Kidney glomerular epithelial cell (primary cell): ENCODE measurements around the gene GH2.
A peak's percentile ranks its signal among the peaks of the same experiment; 100 is the strongest.
"Not testable (repeated sequence)": the region's sequence is repeated elsewhere in the genome, so short reads cannot be mapped to it uniquely, and the experiment has no call there.

Experiments
- DNase-seq: peaks from one replicate; lab custom pipeline; 2025; lab: John Stamatoyannopoulos, UW

The GH2 gene

DNA sequence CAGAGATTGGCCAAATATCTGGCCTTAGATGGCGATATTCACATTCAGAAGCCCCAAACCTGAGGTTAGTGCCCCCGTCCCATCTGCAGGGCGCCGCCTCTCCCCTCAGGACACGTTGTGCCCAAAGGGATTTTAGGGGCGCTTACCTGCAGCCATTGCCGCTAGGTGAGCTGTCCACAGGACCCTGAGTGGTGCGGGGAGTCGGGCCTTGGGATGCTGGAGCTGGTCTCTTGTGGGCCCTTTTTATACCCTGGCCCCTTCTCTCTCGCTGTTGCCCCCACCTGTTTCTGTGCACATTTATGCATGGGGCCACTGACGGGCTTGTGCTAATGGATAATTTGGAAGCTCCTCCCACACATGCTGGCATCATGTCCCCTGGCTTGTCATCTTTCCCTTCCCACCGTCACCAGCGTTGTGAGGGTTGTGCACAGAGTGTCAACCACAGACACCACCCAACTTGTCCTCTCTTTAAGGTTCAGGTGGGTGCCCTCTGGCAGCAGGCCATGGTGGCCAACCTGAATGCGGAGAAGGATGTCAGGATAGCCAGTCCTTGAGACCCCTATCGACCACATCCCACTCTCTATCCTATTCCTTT is 29.4 kb upstream of the GH2 start, which contains the start of gene CSHL1:
CSHL1 (minus strand) TSS at position 218 of the 595 bp plus-strand sequence; CDS start at position 156, 62 bp downstream.
- no peak for DNase-seq

GRCh38 chr17:63910096-63910495 is 28.4 kb upstream of the GH2 start:
- no peak for DNase-seq

DNA sequence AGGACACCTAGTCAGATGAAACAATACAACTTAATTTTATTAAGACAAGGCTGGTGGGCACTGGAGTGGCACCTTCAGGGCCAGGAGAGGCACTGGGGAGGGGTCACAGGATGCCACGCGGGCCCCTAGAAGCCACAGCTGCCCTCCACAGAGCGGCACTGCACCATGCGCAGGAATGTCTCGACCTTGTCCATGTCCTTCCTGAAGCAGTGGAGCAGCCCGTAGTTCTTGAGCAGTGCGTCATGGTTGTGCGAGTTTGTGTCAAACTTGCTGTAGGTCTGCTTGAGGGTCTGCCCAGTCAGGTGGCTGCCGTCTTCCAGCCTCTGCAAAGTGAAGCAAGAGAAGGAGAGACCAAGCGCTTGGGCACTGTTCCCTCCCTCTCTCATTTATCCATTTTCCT is 27.8 kb upstream of the GH2 start:
- DNase-seq = not testable (repeated sequence)

- peak; percentile 20 for DNase-seq
Observed at GRCh38 chr17:63907161-63907778, 25.5 kb upstream of the GH2 start.

DNA sequence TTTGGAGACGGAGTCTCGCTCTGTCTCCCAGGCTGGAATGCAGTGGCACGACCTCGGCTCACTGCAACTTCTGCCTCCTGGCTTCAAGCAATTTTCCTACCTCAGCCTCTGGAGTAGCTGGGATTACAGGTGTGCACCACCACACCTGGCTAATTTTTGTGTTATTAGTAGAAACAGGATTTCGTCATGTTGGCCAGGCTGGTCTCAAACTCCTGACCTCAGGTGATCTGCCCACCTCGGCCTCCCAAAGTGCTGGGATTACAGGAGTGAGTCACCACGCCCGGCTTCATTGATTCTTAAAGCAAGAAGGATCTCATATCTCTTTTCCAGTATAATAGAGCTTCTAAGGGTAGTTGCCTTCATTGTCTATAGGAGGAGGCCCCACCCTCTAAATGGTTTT is 23.1 kb upstream of the GH2 start:
- not testable (repeated sequence) for DNase-seq

GRCh38 chr17:63903787-63904201 is 22.1 kb upstream of the GH2 start:
- not testable (repeated sequence) for DNase-seq

DNA sequence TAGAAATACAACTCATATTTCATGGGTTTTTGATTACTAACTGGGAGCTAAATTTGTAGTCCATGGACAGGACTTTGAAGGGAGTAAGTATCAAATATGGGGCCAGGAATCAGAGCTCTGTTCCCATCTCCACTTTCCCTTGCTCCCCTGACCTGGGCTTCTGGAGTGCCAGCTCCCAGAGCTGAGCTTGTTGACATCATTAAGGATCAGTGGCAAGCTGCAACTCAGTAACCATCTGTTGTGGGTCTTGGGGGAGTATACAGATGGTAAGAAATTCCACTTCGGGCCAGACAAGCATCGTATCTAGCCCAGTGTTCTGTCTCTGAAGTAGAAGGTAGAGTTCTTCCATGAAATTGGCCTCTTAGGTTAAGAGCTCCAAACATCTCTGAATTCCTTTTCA is 20.2 kb upstream of the GH2 start:
- DNase-seq = not testable (repeated sequence)

DNA sequence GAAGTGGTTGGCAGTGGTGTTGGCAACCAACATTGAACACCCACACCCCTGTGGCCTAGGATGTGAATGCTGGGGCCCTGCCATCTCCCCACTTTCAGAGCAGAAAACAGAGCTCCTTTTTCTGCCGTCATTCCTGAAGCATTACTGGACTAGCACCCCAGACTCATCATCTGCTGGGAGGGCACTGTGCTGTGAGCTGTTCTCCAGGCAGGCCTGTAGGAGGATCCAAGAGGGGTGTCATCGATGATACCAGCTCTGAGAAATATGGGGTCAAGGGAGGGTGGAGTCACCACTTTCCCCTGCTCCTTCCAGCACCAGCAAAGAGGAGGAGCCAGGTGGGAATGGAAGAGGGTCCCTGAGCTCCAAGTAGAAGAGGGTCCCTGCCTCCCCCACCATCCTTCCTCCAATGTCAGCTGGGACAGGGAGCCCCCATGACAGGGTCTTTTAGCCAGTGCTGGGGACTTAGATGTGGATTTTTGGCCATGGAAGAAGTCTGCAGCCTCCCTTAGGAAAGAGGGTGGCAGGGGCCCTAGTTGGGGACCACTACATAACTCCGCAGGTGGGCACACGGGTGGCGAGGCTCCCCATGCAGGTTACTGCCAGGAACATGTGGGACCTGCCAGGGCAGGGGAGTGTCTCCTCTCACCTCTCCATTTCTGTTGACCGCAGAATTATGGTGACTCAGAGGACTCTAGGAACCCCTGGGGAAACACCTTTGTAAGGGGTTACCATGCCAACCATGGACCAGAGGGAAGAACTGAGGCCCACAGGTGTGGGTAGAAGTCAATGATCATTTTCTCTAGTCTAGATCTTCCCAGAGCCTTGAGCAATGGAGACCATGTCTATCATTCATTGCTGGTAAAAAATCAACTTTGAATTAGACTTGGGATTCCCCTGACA is 17.4 kb upstream of the GH2 start:
- DNase-seq = not testable (repeated sequence)

- not testable (repeated sequence) for DNase-seq
Observed at GRCh38 chr17:63896524-63897354, 15.0 kb upstream of the GH2 start, which contains the start of gene CSH1. Gene CSH1, minus strand, starts transcription at chr17:63896574. Its CDS starts 63 bp downstream, at chr17:63896511.

GRCh38 chr17:63894821-63895220 is 13.1 kb upstream of the GH2 start:
- not testable (repeated sequence) for DNase-seq

DNA sequence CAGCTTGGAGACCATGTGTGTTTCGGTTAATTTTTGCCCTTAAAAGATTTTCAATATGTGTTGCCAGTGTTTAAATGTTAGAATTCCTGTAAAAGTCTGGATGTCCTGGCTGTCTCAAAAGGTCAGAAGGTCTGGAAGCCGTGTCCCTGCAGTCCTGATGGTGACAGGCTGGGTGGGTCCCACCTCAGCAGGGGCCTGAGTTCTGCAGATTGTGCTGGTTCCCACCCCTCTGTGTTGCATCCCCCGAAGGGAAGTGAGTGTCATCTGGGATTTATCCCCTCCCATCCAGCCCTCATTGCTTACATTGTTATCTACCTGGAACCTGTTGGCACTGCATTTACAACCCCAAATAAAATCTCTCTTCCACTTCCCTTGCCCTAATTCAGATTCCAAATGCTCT is 12.3 kb upstream of the GH2 start:
- DNase-seq = not testable (repeated sequence)

- not testable (repeated sequence) for DNase-seq
Observed at GRCh38 chr17:63892316-63893037, 10.7 kb upstream of the GH2 start.

GRCh38 chr17:63889026-63889848 is 7.5 kb upstream of the GH2 start:
- DNase-seq = not testable (repeated sequence)

- not testable (repeated sequence) for DNase-seq
Observed at GRCh38 chr17:63885119-63885518, 3.4 kb upstream of the GH2 start.

- not testable (repeated sequence) for DNase-seq
Observed at GRCh38 chr17:63882626-63883126, 932 bp upstream of the GH2 start.

DNA sequence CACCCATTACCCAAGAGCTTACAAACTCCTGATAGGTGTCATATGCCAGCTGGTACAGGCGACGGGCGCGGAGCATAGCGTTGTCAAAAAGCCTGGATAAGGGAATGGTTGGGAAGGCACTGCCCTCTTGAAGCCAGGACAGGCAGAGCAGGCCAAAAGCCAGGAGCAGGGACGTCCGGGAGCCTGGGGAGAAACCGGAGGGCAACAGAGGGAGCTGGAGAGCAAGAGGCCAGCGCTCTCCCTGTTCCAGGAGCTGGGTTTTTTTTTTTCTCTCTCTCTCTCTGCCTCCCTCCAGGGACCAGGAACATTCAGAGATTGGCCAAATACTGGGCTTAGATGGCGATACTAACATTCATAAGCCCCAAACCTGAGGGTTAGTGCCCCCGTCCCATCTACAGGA is 407 bp downstream of the GH2 start:
- DNase-seq = not testable (repeated sequence)

- no peak for DNase-seq
Observed at GRCh38 chr17:63880706-63881105, 1.0 kb downstream of the GH2 start.

DNA sequence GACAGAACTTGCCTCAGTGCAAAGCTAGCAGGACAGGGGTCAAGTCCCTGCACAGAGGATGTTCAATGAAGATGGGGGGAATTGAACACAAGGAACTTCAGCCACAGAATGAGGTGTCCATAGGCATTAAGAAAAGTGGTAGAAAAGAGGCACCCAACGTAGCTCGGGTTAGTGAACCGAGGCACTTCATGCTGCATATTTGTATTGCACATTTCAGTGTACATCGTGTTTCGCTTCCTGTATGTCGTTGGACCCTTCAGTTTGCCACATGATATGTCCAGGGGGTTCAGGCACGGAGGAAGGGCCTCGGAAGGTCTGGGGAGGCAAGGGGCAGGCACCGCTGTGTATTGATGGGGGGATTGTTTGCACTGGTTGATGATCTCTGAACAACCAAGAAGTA is 3.3 kb downstream of the GH2 start:
- not testable (repeated sequence) for DNase-seq

- not testable (repeated sequence) for DNase-seq
Observed at GRCh38 chr17:63874693-63875092, 7.1 kb downstream of the GH2 start.
